ENCODE results near the gene COA8.

GRCh38 chr14:103540821-103541708, 21.7 kb upstream of the COA8 start:
- TF ChIP-seq POLR2A (IDR thresholded peaks at IDR 0.05; ENCODE audit: low read depth, low read length) (no peak), POLR2AphosphoS5 (IDR thresholded peaks at IDR 0.05; ENCODE audit: low read depth, low read length) (no peak), POU2F2 (IDR thresholded peaks at IDR 0.05; ENCODE audit: low read depth, low read length) (no peak), TAF1 (IDR thresholded peaks at IDR 0.05; ENCODE audit: low read depth, low read length) (no peak), PAX5 (IDR thresholded peaks at IDR 0.05; ENCODE audit: insufficient read depth, low read length, severe bottlenecking) (no peak)

Measured in GM12891 (cell line).